Thymus (tissue), 11 donors: ENCODE data around the gene VKORC1. TPM values are rescaled to one million over a fixed set of nuclear protein-coding genes. Genes with fewer than 3 reads are reported as not detected.
A peak's percentile ranks its signal among the peaks of the same experiment; 100 is the strongest.

Experiments
- DNase-seq, 9 donors: peaks; one replicate each; pipeline ENCODE4 v3.0.0-alpha.2; 2013; ENCODE audit warnings: low spot score in 9 of 9, low read depth in 6 of 9, missing footprints in 1 of 9
- H3K27ac ChIP-seq, 2 donors: one replicate each; pipeline ENCODE4 v1.5.1; 2013; ENCODE audit warnings: control low read depth in 1 of 2, low read depth in 1 of 2, low read length in 1 of 2, mild to moderate bottlenecking in 1 of 2, moderate library complexity in 1 of 2
- H3K27me3 ChIP-seq, 2 donors: one replicate each; pipeline ENCODE4 v1.5.1; 2013; ENCODE audit warnings: low read length in 1 of 2; ENCODE audit not compliant: control insufficient read depth in 2 of 2, insufficient read depth in 1 of 2
- H3K36me3 ChIP-seq, 2 donors: one replicate each; pipeline ENCODE4 v1.5.1; 2013; ENCODE audit warnings: low read length in 1 of 2, mild to moderate bottlenecking in 1 of 2, moderate library complexity in 1 of 2; ENCODE audit not compliant: control insufficient read depth in 2 of 2, insufficient read depth in 2 of 2
- H3K4me1 ChIP-seq, 2 donors: one replicate each; pipeline ENCODE4 v1.5.1; 2013; ENCODE audit warnings: low read length in 2 of 2; ENCODE audit not compliant: control insufficient read depth in 2 of 2, insufficient read depth in 2 of 2
- H3K4me3 ChIP-seq, 2 donors: one replicate each; pipeline ENCODE4 v1.5.1; 2013; ENCODE audit warnings: low read length in 2 of 2, control low read depth in 1 of 2, mild to moderate bottlenecking in 1 of 2
- H3K9me3 ChIP-seq, 2 donors: one replicate each; pipeline ENCODE4 v1.5.1; 2013; ENCODE audit warnings: low read length in 1 of 2, mild to moderate bottlenecking in 1 of 2; ENCODE audit not compliant: control insufficient read depth in 2 of 2, insufficient read depth in 1 of 2
- WGBS: extraction: QIAGEN DNeasy Blood & Tissue Kit; methylation state at CpG from one replicate; pipeline ENCODE4 v1.1.7; 2013; 5-methylcytosine and 5-hydroxymethylcytosine counted together
- polyA plus RNA-seq: library from polyadenylated mRNA; stranded (reverse); fragments of 200-250 nt; gene quantifications from one replicate; pipeline ENCODE4 v1.2.3, GENCODE V29; 2013
- total RNA-seq: library from RNA; stranded (reverse); fragments of 120-200 nt; gene quantifications from one replicate; pipeline ENCODE4 v1.2.4, GENCODE V29; 2013
- donor health status: healthy.

VKORC1 gene
- total and polyA plus RNA-seq, 2 donors: 36.0 to 48.7 TPM

GRCh38 chr16:31064882-31065461 lies 29.6 kb downstream of the VKORC1 start:
- no peak for DNase-seq
- Histone ChIP-seq H3K9me3 (no peaks in the 10 kb centered on the region), H3K27me3 (no peaks in the 10 kb centered on the region), H3K27ac (peak overlapping the region; percentile 12 to 13), H3K4me1 (peaks cover 2 to 17% of the 10 kb centered on the region in 2 donors), H3K4me3 (no peak overlapping the region), H3K36me3 (peaks cover 26 to 32% of the 10 kb centered on the region in 2 donors)
- 93% methylated on average over 4 of the region's 4 CpGs for WGBS

GRCh38 chr16:31063843-31064611 lies 30.6 kb downstream of the VKORC1 start:
- Histone ChIP-seq H3K27ac (no peak overlapping the region), H3K9me3 (no peaks in the 10 kb centered on the region), H3K36me3 (peaks cover 26 to 32% of the 10 kb centered on the region in 2 donors), H3K4me1 (peaks cover 2 to 17% of the 10 kb centered on the region in 2 donors), H3K4me3 (no peak overlapping the region), H3K27me3 (no peaks in the 10 kb centered on the region)
- peak in 3 of 9 donors; percentile 5 to 23 (median 17) for DNase-seq
- 79% methylated on average over 56 of the region's 56 CpGs for WGBS

GRCh38 chr16:31063495-31063842 lies 31.1 kb downstream of the VKORC1 start:
- Histone ChIP-seq H3K27me3 (no peaks in the 10 kb centered on the region), H3K27ac (no peak overlapping the region), H3K36me3 (peaks cover 26 to 32% of the 10 kb centered on the region in 2 donors), H3K9me3 (no peaks in the 10 kb centered on the region), H3K4me1 (peaks cover 2 to 17% of the 10 kb centered on the region in 2 donors), H3K4me3 (no peak overlapping the region)
- no peak for DNase-seq
- WGBS: 98% methylated on average over 9 of the region's 9 CpGs

GRCh38 chr16:31061813-31062440 lies 32.7 kb downstream of the VKORC1 start:
- H3K4me1 ChIP-seq: peaks cover 2 to 17% of the 10 kb centered on the region in 2 donors
- DNase-seq: no peak
- H3K9me3 ChIP-seq: no peaks in the 10 kb centered on the region

GRCh38 chr16:31061126-31061812 lies 33.3 kb downstream of the VKORC1 start:
- Histone ChIP-seq H3K27me3 (no peaks in the 10 kb centered on the region), H3K4me3 (no peak overlapping the region), H3K36me3 (peaks cover 26 to 36% of the 10 kb centered on the region in 2 donors), H3K4me1 (peaks cover 2 to 17% of the 10 kb centered on the region in 2 donors), H3K9me3 (no peaks in the 10 kb centered on the region), H3K27ac (no peak overlapping the region)
- WGBS: 97% methylated on average over 42 of the region's 42 CpGs
- DNase-seq: no peak

More at GRCh38 chr16:31061813-31062440, 32.7 kb downstream of the VKORC1 start:
- H3K27ac ChIP-seq: no peak overlapping the region
- 98% methylated on average over 54 of the region's 54 CpGs for WGBS
- peaks cover 26 to 36% of the 10 kb centered on the region in 2 donors for H3K36me3 ChIP-seq
- no peaks in the 10 kb centered on the region for H3K27me3 ChIP-seq
- H3K4me3 ChIP-seq: no peak overlapping the region

- H3K4me1 ChIP-seq: no peaks in the 10 kb centered on the region
- no peaks in the 10 kb centered on the region for H3K9me3 ChIP-seq
- no peak overlapping the region for H3K27ac ChIP-seq
- peaks cover 0 to 10% of the 10 kb centered on the region in 2 donors for H3K36me3 ChIP-seq
- no peak for DNase-seq
- H3K27me3 ChIP-seq: no peaks in the 10 kb centered on the region
- over 99% methylated on average over 4 of the region's 4 CpGs for WGBS
- no peak overlapping the region for H3K4me3 ChIP-seq
Observed at GRCh38 chr16:31055613-31056012, 39.0 kb downstream of the VKORC1 start.

GRCh38 chr16:31052114-31052513 lies 42.5 kb downstream of the VKORC1 start:
- DNase-seq: no peak

GRCh38 chr16:31050280-31051030 lies 44.1 kb downstream of the VKORC1 start:
- Histone ChIP-seq H3K4me1 (no peaks in the 10 kb centered on the region), H3K36me3 (no peaks in the 10 kb centered on the region), H3K27me3 (no peaks in the 10 kb centered on the region), H3K4me3 (no peak overlapping the region), H3K27ac (no peak overlapping the region), H3K9me3 (no peaks in the 10 kb centered on the region)
- no peak for DNase-seq
- 93% methylated on average over 10 of the region's 10 CpGs for WGBS

More at GRCh38 chr16:31052114-31052513, 42.5 kb downstream of the VKORC1 start:
- no peaks in the 10 kb centered on the region for H3K27me3 ChIP-seq
- no peak overlapping the region for H3K27ac ChIP-seq
- H3K4me3 ChIP-seq: no peak overlapping the region
- 88% methylated on average over 2 of the region's 2 CpGs for WGBS
- no peaks in the 10 kb centered on the region for H3K36me3 ChIP-seq
- no peaks in the 10 kb centered on the region for H3K4me1 ChIP-seq
- no peaks in the 10 kb centered on the region for H3K9me3 ChIP-seq
